AML-193 (cell line): ENCODE data around the gene SEPSECS.

Source experiments
- DNase-seq, 2 experiments: peaks; one replicate each; lab custom pipeline; 2025; lab: John Stamatoyannopoulos, UW

The SEPSECS gene

GRCh38 chr4:25159837-25160713 lies at the start of gene SEPSECS:
TSS of gene SEPSECS (minus strand) at chr4:25160449. CDS start at chr4:25160369, 80 bp downstream.
- DNase-seq = peak; percentile 90 to 91

DNA sequence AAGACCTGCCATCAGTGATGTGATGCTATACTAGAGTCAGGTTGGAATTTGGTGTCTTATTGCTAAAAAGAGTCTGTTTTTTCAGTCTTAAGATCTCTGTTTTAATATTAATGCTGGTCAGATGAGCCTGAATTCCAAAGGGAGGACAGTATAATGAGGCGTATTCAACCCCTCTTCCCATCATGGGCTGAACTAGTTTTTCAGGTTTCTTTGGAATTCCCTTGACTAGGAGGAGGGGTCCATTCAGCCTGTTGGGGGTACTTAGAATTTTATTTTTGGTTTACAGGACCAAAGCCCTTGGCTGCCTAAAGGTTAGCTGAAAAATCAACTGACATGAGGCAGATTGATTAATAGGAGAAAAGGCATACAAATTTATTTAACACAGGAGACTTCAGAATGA lies 49.5 kb upstream of the SEPSECS start:
- DNase-seq = no peak

DNA sequence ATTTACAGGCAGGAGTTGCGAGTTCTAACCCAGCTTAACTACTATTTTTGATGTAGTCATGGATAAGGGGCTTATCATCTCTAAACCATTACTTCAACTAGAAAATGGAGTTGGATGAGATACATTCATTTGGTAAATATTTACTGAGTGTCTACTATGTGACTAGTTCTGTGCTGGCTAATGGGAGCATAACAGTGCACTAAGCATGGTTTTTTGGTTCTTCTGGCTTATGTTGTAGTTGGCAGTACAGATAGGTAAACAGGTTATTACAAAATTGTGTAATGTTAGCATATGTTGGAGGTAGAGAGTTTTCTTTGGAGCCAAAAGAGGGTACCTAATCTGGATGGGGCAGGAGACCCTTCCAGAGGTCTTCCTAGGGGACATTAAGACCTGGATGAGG lies 47.7 kb upstream of the SEPSECS start:
- DNase-seq = no peak

DNA sequence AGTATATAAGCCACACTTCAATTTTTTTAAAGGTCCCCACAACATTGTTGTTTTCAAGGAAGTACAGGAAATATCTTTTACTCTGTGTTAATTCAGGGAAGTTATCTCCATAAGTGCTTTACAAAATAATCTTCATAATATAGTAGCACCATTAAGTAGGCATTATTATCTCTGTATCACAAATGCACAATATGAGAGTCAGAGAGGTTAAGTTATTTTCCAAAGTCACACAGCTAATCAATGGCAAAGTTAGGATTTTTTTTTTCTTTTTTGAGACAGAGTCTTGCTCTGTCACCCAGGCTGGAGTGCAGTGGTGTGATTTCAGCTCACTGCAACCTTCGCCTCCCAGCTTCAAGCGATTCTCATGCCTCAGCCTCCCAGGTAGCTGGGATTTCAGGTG lies 38.5 kb upstream of the SEPSECS start:
- DNase-seq = no peak

- no peak for DNase-seq
Observed at GRCh38 chr4:25190407-25190806, 30.2 kb upstream of the SEPSECS start.

DNA sequence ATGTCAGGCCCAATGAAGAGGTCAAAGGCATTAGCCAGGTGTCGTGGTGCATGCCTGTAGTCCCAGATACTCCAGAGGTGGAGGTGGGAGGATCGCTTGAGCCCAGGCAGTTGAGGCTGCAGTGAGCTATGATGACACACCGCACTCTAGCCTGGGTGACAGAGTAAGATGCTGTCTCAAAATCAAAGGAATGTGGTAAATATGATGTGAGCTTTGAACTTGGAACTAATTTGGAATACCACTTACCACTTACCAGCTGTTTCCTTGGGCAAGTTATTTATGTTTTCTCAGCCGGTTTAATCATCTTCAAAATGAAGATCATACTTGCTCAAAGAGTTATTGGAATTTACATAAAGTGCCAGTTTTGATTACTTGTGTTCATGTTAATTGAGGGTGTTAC lies 23.8 kb upstream of the SEPSECS start:
- no peak for DNase-seq

GRCh38 chr4:25182937-25183336 lies 22.7 kb upstream of the SEPSECS start:
- DNase-seq = no peak

DNA sequence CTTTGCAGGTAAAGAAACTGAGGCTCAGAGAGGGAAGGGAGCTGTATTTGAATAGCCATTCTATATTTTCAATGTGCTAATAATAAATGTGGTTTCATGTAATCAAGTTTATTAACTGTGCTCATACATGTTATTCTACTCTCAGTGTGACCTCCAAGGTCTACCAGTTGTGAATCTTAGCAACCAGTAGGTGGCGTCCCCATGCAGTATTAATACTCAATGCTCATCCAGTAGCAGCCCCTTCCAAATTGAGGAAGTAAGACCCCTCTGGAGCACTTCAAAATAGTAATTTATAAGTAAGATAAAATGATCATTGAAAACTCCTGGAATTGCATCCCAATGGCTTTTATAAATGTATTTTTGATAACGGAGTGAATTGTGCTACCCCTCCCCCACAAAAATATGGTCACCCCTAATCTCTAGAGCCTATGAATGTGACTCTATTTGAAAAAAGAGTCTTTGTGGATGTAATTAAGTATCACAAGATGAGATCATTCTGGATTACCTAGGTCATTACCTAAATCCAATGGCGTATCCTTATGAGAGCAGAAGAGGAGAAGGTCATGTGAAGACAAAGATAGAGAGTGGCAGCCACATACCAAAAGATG lies 20.4 kb upstream of the SEPSECS start:
- peak; percentile 73 to 75 for DNase-seq

DNA sequence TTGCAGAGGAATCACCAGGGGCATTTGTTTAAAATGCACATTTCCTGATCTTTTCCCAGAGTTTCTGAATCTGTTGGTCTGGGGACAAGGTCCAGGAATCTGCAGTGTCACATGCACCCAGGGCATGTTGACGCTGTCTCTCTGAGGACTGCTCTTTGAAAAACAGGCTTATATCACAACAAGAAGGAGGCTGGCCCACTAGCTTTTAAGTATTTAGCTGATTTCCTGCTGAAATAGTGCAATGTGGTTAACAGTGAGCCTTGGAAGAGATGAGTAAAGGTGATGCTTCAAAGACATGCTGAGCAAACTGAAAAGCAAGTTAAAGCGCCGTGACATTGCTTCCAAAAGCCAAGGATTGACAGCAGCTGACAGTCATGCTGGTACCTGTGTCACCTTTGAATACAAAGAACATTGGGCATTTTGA lies 18.6 kb upstream of the SEPSECS start:
- no peak for DNase-seq

GRCh38 chr4:25177147-25177546 lies 16.9 kb upstream of the SEPSECS start:
- DNase-seq = no peak

DNA sequence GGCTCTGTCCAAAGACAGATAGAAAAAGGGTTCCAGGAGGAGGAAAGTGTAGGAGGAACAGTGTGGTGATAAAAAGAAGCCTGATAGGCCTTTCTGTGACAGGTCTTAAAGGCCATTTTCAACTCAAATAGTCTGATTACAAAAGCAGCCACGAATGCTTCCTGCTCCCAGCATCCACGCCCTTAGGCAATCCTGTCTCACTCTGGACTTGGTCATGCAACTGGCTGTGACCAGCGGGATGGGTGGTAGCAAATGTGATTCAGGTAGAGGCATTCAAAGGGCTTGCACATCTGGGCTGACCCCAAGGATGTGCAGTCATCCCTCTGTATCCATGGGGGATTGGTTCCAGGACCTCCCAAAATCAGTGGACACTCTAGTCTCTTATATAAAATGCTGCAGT lies 14.4 kb upstream of the SEPSECS start:
- peak; percentile 44 to 47 for DNase-seq

- peak; percentile 58 to 68 for DNase-seq
Observed at GRCh38 chr4:25172961-25173915, 13.0 kb upstream of the SEPSECS start.

DNA sequence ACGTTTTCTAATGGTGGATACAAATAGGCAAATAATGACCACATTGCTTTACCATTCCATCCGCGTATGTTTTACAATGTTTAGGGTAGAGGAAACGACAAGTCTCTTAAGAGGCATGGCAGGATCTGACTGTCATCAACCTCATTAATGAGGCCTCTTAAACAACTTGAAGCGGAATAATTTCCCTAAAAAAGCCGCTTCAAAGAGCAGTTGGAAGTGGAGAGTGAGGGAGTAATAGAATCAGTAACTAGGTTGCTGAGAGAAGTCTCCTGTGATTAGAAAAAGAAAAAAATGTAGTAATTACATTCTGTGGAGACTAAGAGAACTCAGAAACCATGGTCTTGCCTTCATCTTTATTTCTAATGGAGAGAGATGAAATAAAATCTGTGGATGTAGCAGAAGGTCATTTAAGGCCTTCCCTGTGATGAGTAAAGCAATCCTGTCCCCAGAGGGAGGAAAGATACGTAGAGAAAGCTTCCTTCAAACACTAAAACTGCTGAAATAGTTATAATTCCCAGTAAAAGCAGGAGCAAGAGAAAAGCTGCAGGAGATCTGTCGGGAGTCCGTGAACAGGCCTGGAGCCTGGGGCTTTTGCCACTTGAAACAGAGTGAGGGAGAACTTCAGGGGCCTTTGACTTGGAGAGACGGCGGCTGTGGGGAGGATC lies 11.1 kb upstream of the SEPSECS start:
- DNase-seq = no peak

DNA sequence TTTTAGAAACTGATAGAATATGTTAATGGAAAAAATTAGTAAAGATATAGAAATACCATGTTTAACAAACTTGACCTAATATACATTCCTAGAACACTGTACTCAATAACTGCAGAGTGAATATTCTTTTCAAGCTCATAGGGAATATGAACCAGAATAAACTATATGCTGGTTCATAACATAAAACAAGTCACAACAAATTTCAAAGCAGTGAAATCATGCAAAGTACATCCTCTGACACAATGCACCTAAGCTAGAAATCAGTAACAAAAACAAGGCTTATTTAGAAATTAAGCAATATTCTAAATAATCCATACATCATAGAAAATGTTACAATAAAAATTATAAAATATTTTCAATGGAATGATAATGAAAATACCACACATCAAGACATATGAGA lies 9.2 kb upstream of the SEPSECS start:
- no peak for DNase-seq

DNA sequence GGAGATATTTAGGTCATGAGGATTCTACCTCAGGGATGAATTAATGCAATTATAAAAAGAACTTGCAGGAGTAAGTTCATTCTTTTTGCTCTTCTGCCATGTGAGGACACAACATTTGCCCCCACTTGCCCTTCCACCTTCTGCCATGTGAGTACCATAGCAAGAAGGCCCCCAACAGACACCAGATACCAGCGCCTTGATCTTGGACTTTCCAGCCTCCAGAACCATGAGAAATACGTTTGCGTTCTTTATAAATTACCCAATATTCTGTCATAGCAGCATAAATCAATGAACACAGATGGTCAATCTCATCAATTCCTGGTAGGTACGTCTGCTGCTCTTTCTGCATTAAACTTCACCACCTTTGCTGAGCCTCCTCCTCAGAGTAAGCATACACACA lies 5.7 kb upstream of the SEPSECS start:
- no peak for DNase-seq

DNA sequence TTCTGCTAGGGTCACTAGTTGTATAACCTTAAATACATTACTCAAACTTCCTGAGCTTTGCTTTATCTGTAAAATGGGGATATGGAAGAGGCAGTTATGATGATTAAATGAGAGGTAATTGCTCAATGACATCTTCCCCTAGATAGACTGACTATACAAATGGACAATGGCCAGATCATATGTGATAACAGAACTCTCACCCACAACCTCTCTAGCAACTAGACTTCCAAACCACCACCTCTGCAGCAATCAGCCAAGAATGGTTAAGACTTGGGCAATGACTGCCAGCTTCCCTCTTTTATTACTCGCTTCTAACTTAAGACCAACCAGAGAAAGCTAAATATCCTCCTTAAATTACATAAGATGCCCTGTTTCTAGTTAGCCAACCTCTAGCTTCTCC lies 2.9 kb upstream of the SEPSECS start:
- peak; percentile 93 to 95 for DNase-seq

DNA sequence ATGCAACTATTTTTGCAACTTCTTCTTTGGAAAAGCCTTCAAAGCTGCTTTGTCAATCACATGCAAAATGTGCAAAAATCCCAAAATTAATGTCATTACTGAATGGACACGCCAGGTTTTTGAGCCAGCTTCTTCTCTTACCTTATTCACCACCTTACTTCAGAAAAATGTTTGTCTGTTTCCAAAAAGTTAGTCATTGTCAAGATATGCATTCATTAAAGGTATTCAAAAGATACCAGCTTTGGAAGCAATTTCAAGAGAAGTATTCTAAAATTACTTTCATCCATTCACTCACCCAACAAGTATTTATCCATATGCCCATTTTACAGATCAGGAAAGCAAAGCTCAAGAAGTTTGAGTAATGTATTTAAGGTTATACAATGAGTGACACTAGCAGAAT lies 2.3 kb upstream of the SEPSECS start:
- DNase-seq = no peak

- no peak for DNase-seq
Observed at GRCh38 chr4:25161593-25161950, 1.3 kb upstream of the SEPSECS start.

GRCh38 chr4:25160714-25161592 lies 704 bp upstream of the SEPSECS start:
- peak; percentile 67 to 78 for DNase-seq

DNA sequence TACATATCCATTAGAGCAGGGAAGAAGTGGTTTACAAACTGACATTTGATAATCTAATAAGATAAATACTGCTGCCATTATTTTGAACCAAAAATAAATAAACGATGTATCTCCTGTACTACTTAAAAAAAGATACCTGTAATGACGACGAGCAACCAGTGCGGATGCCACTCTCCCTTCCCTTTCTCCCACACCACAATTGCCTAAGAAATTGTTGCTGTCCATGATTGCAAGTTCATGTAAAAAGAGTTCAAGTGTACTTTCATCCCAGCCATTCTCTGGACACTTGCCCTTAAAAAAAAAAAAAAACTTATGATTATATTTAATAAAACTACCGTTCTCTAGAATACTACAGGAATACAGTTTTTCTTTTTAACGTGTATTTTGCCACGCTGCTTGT lies 1.4 kb downstream of the SEPSECS start:
- no peak for DNase-seq

- peak; percentile 41 to 55 for DNase-seq
Observed at GRCh38 chr4:25157081-25157480, 3.2 kb downstream of the SEPSECS start.
